ENCODE data around the gene CPM.

Gene CPM

DNA sequence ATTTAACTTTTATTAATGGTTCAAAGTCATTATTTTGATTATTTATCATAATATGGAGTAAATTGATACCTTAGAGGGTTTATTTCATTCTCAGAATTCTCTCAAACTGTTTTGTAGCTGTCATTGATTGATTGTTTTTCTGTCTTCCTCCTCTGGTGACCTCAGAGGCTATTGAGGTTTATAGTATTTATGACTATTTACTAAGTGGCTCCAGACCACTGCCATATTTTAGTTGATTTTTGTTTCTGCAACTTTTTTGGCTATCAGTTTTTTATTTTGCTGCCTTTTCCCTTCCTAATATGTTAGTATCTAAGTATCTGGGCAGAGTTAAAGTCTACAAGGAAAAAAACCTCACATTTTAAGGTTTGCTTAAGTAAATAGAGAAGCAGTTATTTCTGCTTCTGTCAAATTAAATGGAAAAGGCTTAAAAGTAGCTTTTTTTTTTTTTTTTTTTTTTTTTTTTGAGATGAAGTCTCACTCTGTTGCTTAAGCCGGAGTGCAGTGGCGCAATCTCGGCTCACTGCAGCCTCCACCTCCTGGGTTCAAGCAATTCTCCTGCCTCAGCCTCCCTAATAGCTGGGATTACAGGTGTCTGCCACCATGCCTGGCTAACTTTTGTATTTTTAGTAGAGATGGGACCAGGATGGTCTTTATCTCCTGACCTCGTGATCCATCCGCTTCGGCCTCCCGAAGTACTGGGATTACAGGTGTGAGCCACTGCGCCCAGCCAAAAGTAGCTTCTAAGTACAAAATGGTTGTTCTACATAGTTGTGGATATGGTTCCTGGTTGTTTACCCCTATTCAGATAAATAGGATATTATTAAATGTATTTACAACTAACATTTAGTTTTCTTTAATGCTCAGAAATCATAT is 116.8 kb downstream of the CPM start:
- Histone ChIP-seq H3K9me2 (replicated peaks; ENCODE audit: low read depth, low read length) (no peaks in the 10 kb centered on the region), H3K4me3 (ENCODE audit: low read length, poor library complexity, severe bottlenecking) (peak overlapping the region; percentile 48), H3K4me2 (ENCODE audit: low read depth, low read length, poor library complexity, severe bottlenecking) (peak overlapping the region; percentile 70), H3K79me2 (ENCODE audit: insufficient read depth, low read length) (peaks cover 92% of the 10 kb centered on the region), H3K4me1 (ENCODE audit: insufficient read depth, low read length, poor library complexity, severe bottlenecking) (peaks cover 34% of the 10 kb centered on the region), H3K9me3 (ENCODE audit: insufficient read depth, low read depth, low read length) (no peaks in the 10 kb centered on the region), H2AFZ (ENCODE audit: low read length) (no peak overlapping the region), H3F3A (ENCODE audit: low read depth) (no peaks in the 10 kb centered on the region), H3K36me3 (ENCODE audit: insufficient read depth, low read length) (peaks cover 69% of the 10 kb centered on the region), H3K9ac (ENCODE audit: low read depth, low read length, poor library complexity, severe bottlenecking) (no peak overlapping the region), H3K27me3 (ENCODE audit: insufficient read depth, low read length, poor library complexity, severe bottlenecking) (no peaks in the 10 kb centered on the region), H4K20me1 (ENCODE audit: insufficient read depth, low read length, poor library complexity, severe bottlenecking) (peaks cover 64% of the 10 kb centered on the region)
- TF ChIP-seq CTCF (conservative IDR thresholded peaks at IDR 0.05; ENCODE audit: low read length), result no peak
- no peak for TF ChIP-seq EZH2phosphoT487 (IDR thresholded peaks at IDR 0.05; ENCODE audit: borderline replicate concordance)

DNA sequence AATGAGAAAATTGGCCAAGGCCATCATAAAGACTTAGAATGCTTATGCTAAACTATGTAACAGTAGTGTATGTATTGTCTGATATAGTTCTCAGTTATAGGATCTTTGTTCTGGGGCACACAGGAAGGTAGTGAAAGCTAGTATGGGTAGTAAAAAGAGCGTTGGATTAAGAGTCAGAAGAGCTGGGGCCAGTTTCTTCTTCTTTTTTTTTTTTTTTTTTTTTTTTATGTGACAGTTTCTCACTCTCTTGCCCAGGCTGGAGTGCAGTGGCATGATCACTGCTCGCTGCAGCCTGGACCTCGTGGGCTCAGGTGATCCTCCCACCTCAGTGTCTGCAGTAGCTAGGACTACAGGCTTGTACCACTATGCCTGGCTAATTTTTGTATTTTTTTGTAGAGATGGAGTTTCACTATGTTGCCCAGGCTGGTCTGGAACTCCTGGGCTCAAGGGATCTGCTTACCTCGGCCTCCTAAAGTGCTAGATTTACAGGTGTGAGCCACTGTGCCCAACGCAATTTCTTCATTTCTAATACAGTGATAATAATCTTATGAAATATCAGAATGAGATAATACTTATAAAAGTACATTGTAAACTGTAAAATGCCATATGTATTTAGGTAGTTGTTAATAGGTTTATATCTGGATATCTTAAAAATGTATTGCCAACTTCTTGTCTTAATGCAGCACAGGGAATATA is 117.6 kb downstream of the CPM start:
- H3K4me2 ChIP-seq (ENCODE audit: low read depth, low read length, poor library complexity, severe bottlenecking), result peak overlapping the region; percentile 70
- peaks cover 66% of the 10 kb centered on the region for H4K20me1 ChIP-seq (ENCODE audit: insufficient read depth, low read length, poor library complexity, severe bottlenecking)
- H3K36me3 ChIP-seq (ENCODE audit: insufficient read depth, low read length), result peaks cover 62% of the 10 kb centered on the region
- H3K9me3 ChIP-seq (ENCODE audit: insufficient read depth, low read depth, low read length), result no peaks in the 10 kb centered on the region
- no peaks in the 10 kb centered on the region for H3K9me2 ChIP-seq (replicated peaks; ENCODE audit: low read depth, low read length)
- H3K27me3 ChIP-seq (ENCODE audit: insufficient read depth, low read length, poor library complexity, severe bottlenecking), result no peaks in the 10 kb centered on the region
- no peaks in the 10 kb centered on the region for H3F3A ChIP-seq (ENCODE audit: low read depth)
- TF ChIP-seq CTCF (conservative IDR thresholded peaks at IDR 0.05; ENCODE audit: low read length) (no peak), EZH2phosphoT487 (IDR thresholded peaks at IDR 0.05; ENCODE audit: borderline replicate concordance) (no peak)
- H3K9ac ChIP-seq (ENCODE audit: low read depth, low read length, poor library complexity, severe bottlenecking), result no peak overlapping the region
- H3K4me3 ChIP-seq (ENCODE audit: low read length, poor library complexity, severe bottlenecking), result peak overlapping the region; percentile 48
- H2AFZ ChIP-seq (ENCODE audit: low read length), result no peak overlapping the region
- peaks cover 34% of the 10 kb centered on the region for H3K4me1 ChIP-seq (ENCODE audit: insufficient read depth, low read length, poor library complexity, severe bottlenecking)
- peaks cover 92% of the 10 kb centered on the region for H3K79me2 ChIP-seq (ENCODE audit: insufficient read depth, low read length)

GRCh38 chr12:68814490-68815231 is 118.3 kb downstream of the CPM start:
- H3K4me3 ChIP-seq (ENCODE audit: low read length, poor library complexity, severe bottlenecking), result peak overlapping the region; percentile 48
- peaks cover 93% of the 10 kb centered on the region for H3K79me2 ChIP-seq (ENCODE audit: insufficient read depth, low read length)
- H3K36me3 ChIP-seq (ENCODE audit: insufficient read depth, low read length), result peaks cover 57% of the 10 kb centered on the region
- H3K9me3 ChIP-seq (ENCODE audit: insufficient read depth, low read depth, low read length), result no peaks in the 10 kb centered on the region; the same call in 1 of the 2 replicates
- no peak overlapping the region for H2AFZ ChIP-seq (ENCODE audit: low read length)
- no peak overlapping the region for H3K9ac ChIP-seq (ENCODE audit: low read depth, low read length, poor library complexity, severe bottlenecking)
- no peak for TF ChIP-seq CTCF (conservative IDR thresholded peaks at IDR 0.05; ENCODE audit: low read length)
- TF ChIP-seq EZH2phosphoT487 (IDR thresholded peaks at IDR 0.05; ENCODE audit: borderline replicate concordance), result no peak
- H3F3A ChIP-seq (ENCODE audit: low read depth), result no peaks in the 10 kb centered on the region
- no peaks in the 10 kb centered on the region for H3K9me2 ChIP-seq (replicated peaks; ENCODE audit: low read depth, low read length)
- peak overlapping the region; percentile 70 for H3K4me2 ChIP-seq (ENCODE audit: low read depth, low read length, poor library complexity, severe bottlenecking)
- H4K20me1 ChIP-seq (ENCODE audit: insufficient read depth, low read length, poor library complexity, severe bottlenecking), result peaks cover 73% of the 10 kb centered on the region
- H3K27me3 ChIP-seq (ENCODE audit: insufficient read depth, low read length, poor library complexity, severe bottlenecking), result peaks cover 1% of the 10 kb centered on the region
- peaks cover 33% of the 10 kb centered on the region for H3K4me1 ChIP-seq (ENCODE audit: insufficient read depth, low read length, poor library complexity, severe bottlenecking)

All from Loucy (cell line).